Activated naive CD4-positive, alpha-beta T cell treated with anti-CD3 and anti-CD28 coated beads, Interleukin-2, amount 10 ng/mL, durations not matched to agents 7 days and 5 days (primary cell): ENCODE results near the gene GADD45G.
A peak's percentile ranks its signal among the peaks of the same experiment; 100 is the strongest.

Experiments
- CTCF ChIA-PET: fragments of 350-600 bp; sonication (Branson Sonifier 250); formaldehyde crosslinking; loops from one replicate; lab custom pipeline; 2021; ENCODE audit warnings: antibody characterized with exemption; lab: Charles Lee
- DNase-seq: peaks from one replicate; pipeline ENCODE4 v3.0.0-alpha.2; 2020
- H3K27ac Mint-ChIP-seq: one replicate; pipeline ENCODE4 v1.8.0; 2021; ENCODE audit warnings: mild to moderate bottlenecking, moderate library complexity, mixed read lengths
- H3K27me3 Mint-ChIP-seq: one replicate; pipeline ENCODE4 v1.8.0; 2021; ENCODE audit warnings: mild to moderate bottlenecking, mixed read lengths
- H3K36me3 Mint-ChIP-seq: one replicate; pipeline ENCODE4 v1.8.0; 2021; ENCODE audit warnings: mixed read lengths
- H3K4me1 Mint-ChIP-seq: one replicate; pipeline ENCODE4 v1.8.0; 2021; ENCODE audit warnings: mixed read lengths
- H3K4me3 Mint-ChIP-seq: one replicate; pipeline ENCODE4 v1.8.0; 2021; ENCODE audit warnings: mild to moderate bottlenecking, moderate library complexity, mixed read lengths
- H3K9me3 Mint-ChIP-seq: one replicate; pipeline ENCODE4 v1.8.0; 2021; ENCODE audit warnings: mixed read lengths

The GADD45G gene

DNA sequence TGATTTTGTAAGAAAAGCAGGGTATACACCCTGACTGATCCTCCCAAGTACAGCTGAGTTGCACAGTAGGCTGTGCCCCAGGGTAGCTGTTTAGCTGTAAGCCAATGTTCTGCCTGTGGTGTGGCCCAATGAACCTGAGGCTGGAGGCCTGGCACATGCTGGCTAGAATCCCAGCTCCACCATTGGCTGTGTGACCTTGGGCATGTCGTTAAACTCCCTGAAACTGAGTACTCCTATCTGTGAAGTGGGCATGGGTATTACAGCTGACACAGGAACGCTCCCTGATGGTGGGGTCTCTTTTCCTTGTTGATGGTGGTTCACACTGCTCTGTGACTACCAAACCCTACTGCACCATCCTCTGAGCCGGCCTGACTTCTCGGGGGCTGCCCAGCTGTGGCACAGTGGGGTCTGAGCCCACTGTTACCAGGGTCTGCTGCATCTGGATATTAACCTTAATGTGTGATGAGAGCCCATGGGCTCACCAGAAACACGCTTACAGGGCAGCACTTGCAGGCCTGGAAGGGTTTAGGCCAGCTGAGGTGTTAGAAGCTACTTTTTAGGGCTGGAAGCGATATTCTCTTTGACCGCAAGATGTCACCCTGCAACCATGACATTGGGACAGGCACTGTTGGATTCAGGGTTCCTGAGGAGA lies 7.0 kb upstream of the GADD45G start:
- H3K4me3 Mint-ChIP-seq: no peak overlapping the region
- CTCF ChIA-PET: interaction anchor here (0.6 to 4.1 kb wide), 45 partner anchors 9 to 1273 kb away, joined by 3 to 36 read pairs (median 4); no protein-coding TSS in a partner anchor
- no peaks in the 10 kb centered on the region for H3K36me3 Mint-ChIP-seq
- H3K9me3 Mint-ChIP-seq: no peaks in the 10 kb centered on the region
- H3K27me3 Mint-ChIP-seq: peaks cover 55% of the 10 kb centered on the region
- DNase-seq: peak; percentile 75
- no peak overlapping the region for H3K27ac Mint-ChIP-seq
- no peaks in the 10 kb centered on the region for H3K4me1 Mint-ChIP-seq

DNA sequence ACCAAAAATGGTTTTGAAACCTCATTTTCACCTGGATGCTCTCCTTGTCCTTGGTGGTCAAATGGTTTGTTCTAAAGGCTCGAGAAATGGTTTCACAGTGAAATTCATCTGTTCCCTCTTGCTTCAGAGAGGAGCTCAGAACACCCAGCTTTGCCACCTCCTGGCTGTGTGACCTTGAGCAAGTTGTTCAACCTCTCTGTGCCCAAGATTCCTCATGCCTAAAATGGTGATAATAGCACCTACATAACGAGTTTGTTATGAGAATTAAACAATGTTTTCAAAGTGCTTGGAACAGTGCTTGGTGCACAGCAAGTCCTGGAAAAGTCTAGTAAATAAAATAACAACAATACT lies 6.5 kb upstream of the GADD45G start:
- H3K27me3 Mint-ChIP-seq: peaks cover 55% of the 10 kb centered on the region

DNA sequence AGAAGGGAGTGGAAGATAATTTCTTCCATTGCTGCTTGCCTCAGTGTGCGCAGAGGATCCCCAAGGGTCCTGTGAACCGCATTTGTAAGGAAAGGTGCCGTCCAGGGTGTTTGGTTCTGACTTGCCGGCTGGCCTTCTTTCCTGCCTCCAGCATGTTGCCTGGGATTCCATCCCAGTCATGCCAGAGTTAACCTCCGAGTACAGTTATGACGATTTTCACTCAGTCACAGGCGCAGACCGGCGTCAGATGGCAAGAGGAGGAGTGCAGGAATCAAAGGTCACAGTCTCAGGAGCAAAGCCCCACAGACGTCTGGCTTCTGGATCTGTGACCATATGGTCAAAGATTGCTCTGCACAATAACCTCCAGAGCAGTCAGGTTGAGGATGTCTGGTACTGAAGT lies 5.9 kb upstream of the GADD45G start:
- Mint-ChIP-seq H3K9me3 (no peaks in the 10 kb centered on the region), H3K4me1 (peaks cover 10% of the 10 kb centered on the region), H3K27me3 (peaks cover 54% of the 10 kb centered on the region), H3K36me3 (no peaks in the 10 kb centered on the region), H3K27ac (no peak overlapping the region), H3K4me3 (no peak overlapping the region)
- DNase-seq: peak; percentile 12
- CTCF ChIA-PET: interaction anchor here (0.6 to 6.3 kb wide), 30 partner anchors 10 to 1272 kb away, joined by 3 to 171 read pairs (median 5); no protein-coding TSS in a partner anchor

More for the DNA sequence above, 6.5 kb upstream of the GADD45G start:
- peaks cover 4% of the 10 kb centered on the region for H3K4me1 Mint-ChIP-seq
- H3K36me3 Mint-ChIP-seq: no peaks in the 10 kb centered on the region
- no peak overlapping the region for H3K4me3 Mint-ChIP-seq
- no peaks in the 10 kb centered on the region for H3K9me3 Mint-ChIP-seq
- DNase-seq: no peak
- no peak overlapping the region for H3K27ac Mint-ChIP-seq
- CTCF ChIA-PET: interaction anchor here (0.6 to 4.1 kb wide), 39 partner anchors 10 to 1272 kb away, joined by 3 to 36 read pairs (median 4); no protein-coding TSS in a partner anchor

DNA sequence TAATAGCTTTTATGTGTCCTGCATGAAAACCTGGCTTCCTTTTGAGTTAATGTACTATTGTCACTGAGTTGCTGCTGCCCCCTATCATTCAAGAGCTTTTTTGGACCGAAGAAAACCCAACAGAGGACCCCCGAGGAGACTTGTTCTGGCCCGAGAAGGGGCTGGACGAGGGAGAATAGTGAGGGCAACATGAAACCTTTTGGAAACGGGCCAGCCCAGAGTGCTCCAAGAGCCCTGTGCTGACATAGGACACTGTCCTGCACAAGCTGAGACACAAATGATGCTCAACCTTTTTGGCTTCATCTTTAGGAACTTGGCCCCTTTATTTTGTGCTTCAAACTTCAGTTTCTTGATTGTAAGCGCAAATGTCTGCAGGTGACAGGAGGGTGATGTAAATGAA lies 4.0 kb upstream of the GADD45G start:
- no peak for DNase-seq
- H3K27me3 Mint-ChIP-seq: peaks cover 60% of the 10 kb centered on the region
- H3K4me1 Mint-ChIP-seq: peaks cover 25% of the 10 kb centered on the region
- CTCF ChIA-PET: interaction anchor here (0.7 to 6.3 kb wide), 14 partner anchors 8 to 505 kb away, joined by 3 to 171 read pairs (median 8); no protein-coding TSS in a partner anchor
- H3K36me3 Mint-ChIP-seq: no peaks in the 10 kb centered on the region
- H3K9me3 Mint-ChIP-seq: no peaks in the 10 kb centered on the region
- H3K4me3 Mint-ChIP-seq: no peak overlapping the region
- no peak overlapping the region for H3K27ac Mint-ChIP-seq

DNA sequence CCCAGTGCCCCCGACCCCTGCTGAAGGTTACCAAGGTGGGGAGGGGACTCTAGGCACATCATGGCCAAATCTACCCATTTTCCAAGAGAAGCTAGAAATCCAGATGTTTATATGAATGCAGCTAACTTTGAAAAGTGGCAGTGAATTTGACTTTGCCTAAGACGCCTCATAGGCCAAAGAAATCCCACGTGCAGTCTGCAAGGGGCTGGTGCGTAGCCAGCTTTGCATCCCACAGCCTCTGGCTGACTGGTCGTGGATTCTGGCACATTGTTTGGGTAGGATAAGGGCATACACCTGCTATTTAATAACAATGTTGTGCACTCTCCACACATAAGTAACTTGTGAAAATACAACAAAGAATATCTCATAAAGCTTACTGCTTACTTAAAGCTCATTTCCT lies 3.5 kb upstream of the GADD45G start:
- peak; percentile 3 for DNase-seq
- Mint-ChIP-seq H3K27ac (no peak overlapping the region), H3K9me3 (no peaks in the 10 kb centered on the region), H3K27me3 (peaks cover 65% of the 10 kb centered on the region), H3K36me3 (no peaks in the 10 kb centered on the region), H3K4me1 (peaks cover 28% of the 10 kb centered on the region), H3K4me3 (no peak overlapping the region)
- CTCF ChIA-PET: interaction anchor here (0.5 to 6.3 kb wide), 17 partner anchors 8 to 1154 kb away, joined by 3 to 171 read pairs (median 6); no protein-coding TSS in a partner anchor

DNA sequence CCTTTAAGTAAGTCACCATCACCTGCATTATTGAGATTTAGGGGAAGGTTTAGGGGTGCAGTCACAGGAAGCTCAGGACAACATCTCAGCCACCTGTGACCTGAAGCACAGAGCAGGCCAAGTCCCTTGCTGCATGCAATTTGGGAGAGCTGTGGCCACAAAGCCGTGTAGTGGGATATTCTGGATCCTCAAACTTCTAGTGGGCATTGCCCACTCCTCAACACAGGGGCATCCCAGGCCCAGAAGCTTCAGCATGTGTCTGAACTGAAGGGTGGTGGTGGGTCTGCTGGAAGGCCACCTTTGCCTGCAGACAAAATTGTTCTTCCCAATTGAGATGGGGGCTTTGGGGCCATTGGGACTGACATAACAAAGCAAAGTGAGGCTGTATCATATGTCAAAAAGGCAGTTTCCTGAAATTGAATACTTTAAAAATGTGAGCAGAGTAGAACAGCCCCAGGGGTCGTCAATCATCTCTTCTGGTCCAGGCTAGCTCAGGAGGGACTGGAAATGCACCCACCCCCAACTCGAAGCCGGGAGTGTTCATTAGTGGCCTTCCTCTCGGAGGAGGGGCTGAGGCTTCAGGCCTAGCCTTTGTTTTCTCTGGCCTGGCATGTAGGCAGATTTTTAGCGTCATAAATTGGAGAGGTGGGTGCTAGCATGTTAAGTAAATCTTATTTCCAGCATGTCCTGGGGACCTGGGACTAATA lies 2.8 kb upstream of the GADD45G start:
- Mint-ChIP-seq H3K27me3 (peaks cover 67% of the 10 kb centered on the region), H3K27ac (no peak overlapping the region), H3K9me3 (no peaks in the 10 kb centered on the region), H3K4me1 (peaks cover 35% of the 10 kb centered on the region), H3K4me3 (no peak overlapping the region), H3K36me3 (no peaks in the 10 kb centered on the region)
- CTCF ChIA-PET: interaction anchor here (0.5 to 6.3 kb wide), 26 partner anchors 9 to 1154 kb away, joined by 3 to 171 read pairs (median 6); no protein-coding TSS in a partner anchor
- DNase-seq: peak; percentile 14

DNA sequence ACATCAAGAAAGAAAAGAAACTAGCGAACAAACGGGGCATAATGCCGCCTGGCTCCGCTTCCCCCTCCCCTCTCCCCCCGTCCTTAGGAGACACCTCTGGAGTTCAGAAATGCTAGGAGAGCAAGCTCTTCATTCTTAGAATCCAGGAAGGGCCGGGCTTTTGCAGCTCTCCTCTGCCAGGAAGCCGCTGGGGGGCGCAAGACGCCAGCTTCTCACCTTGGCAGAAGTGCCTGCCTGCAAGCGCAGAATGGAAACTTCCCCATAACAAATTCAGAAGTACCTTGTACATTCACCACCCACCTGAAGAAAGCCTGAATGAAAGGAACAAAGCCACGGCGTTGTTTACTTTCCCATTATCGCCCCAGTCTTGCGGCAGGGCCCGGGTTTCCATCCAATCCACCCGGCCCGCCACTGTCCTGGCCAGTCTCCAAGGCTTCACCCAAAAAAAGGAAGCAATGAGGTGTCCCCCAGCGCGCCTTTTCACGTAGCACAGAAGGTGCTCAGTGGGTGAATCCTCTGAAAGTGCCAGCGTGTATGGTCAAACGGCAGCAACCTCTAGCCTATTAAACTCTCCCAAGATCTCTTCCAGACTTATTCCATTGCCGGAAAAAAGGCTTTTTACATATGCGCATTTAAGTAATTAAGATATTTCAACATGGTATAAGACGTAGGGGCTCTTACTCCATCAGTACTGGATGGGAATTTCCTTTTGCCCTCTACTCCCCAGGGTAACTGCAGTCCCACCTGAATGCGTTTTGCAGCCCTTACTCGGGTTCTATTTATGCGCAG lies 1.6 kb upstream of the GADD45G start:
- Mint-ChIP-seq H3K9me3 (no peaks in the 10 kb centered on the region), H3K27me3 (peaks cover 73% of the 10 kb centered on the region), H3K4me1 (peaks cover 39% of the 10 kb centered on the region), H3K4me3 (peak overlapping the region; percentile 69), H3K27ac (peak overlapping the region; percentile 34), H3K36me3 (no peaks in the 10 kb centered on the region)
- DNase-seq: peak; percentile 92
- CTCF ChIA-PET: interaction anchor here (0.6 to 6.3 kb wide), 60 partner anchors 10 to 632 kb away, joined by 3 to 171 read pairs (median 4); no protein-coding TSS in a partner anchor

DNA sequence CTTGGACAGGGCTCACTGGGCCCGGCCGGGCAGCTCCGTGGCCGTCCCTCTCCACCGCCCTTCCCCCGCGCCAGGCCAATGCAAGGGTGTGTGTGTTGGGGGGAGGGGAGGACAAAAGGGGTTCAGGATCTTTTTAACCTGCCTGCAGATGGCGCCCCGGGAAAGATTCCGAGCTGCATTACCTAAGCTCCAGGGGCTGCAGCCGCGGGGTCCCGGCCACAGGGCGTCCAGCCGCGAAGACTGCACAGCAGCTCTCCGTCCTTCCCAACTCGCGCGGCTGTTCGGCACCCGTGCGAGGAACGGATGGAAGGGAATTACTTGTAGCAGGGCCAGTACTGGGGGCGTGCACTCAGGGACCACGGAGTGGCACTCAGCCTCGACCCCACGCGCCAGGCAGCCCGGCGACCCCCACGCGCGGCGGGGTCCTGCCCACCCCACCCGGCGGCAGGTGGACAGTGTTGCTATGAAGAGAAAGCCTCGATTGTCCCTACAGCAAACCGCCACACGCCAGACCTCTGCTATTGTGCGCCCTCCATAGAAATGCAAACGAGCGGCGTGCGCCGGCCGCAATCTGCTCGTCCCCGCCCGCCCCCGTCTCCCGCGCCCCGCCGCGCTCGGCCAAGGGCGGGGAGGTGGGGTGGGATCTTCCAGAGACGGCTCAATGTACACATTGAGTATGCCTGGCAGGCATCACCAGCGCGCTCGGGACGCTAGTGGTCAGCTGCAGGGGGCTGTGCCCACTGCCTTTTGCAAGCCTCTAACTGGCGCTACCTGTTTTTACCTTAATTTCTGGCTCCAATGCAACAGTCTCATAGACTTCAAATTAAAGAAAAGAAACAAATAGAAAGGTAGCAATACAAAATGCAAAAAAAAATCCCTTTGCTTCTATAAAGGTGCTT lies 796 bp upstream of the GADD45G start:
- Mint-ChIP-seq H3K27ac (peak overlapping the region; percentile 74), H3K4me3 (peak overlapping the region; percentile 80), H3K27me3 (peaks cover 76% of the 10 kb centered on the region), H3K4me1 (peaks cover 39% of the 10 kb centered on the region), H3K36me3 (no peaks in the 10 kb centered on the region), H3K9me3 (no peaks in the 10 kb centered on the region)
- DNase-seq: peak; percentile 68
- CTCF ChIA-PET: interaction anchor here (0.6 to 6.3 kb wide), 36 partner anchors 10 to 502 kb away, joined by 3 to 171 read pairs (median 6); no protein-coding TSS in a partner anchor

DNA sequence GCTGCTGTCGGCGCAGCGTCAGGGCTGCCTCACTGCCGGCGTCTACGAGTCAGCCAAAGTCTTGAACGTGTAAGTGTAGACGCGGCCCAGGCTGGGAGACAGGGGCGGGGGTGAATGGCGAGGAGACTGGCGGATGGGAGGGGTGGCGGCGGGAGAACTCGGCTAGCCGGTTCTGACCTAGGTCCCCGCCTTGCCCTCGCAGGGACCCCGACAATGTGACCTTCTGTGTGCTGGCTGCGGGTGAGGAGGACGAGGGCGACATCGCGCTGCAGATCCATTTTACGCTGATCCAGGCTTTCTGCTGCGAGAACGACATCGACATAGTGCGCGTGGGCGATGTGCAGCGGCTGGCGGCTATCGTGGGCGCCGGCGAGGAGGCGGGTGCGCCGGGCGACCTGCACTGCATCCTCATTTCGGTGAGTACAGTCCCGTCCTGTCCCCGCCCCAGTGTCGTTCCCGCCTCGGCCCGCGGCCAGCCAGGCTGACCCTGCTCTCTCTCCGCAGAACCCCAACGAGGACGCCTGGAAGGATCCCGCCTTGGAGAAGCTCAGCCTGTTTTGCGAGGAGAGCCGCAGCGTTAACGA lies 745 bp downstream of the GADD45G start:
- DNase-seq: peak; percentile 74
- Mint-ChIP-seq H3K4me3 (peak overlapping the region; percentile 80), H3K36me3 (no peaks in the 10 kb centered on the region), H3K27me3 (peaks cover 81% of the 10 kb centered on the region), H3K27ac (peak overlapping the region; percentile 79), H3K9me3 (no peaks in the 10 kb centered on the region), H3K4me1 (peaks cover 39% of the 10 kb centered on the region)
- CTCF ChIA-PET: interaction anchor here (1.6 to 6.3 kb wide), 5 partner anchors 133 to 496 kb away, joined by 4 to 171 read pairs (median 12); no protein-coding TSS in a partner anchor

DNA sequence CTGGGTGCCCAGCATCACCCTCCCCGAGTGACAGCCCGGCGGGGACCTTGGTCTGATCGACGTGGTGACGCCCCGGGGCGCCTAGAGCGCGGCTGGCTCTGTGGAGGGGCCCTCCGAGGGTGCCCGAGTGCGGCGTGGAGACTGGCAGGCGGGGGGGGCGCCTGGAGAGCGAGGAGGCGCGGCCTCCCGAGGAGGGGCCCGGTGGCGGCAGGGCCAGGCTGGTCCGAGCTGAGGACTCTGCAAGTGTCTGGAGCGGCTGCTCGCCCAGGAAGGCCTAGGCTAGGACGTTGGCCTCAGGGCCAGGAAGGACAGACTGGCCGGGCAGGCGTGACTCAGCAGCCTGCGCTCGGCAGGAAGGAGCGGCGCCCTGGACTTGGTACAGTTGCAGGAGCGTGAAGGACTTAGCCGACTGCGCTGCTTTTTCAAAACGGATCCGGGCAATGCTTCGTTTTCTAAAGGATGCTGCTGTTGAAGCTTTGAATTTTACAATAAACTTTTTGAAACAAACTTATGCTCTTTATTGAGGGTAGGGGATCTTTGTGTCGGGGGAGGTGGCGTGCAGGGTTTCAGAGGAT lies 1.3 kb downstream of the GADD45G start:
- Mint-ChIP-seq H3K4me3 (peak overlapping the region; percentile 80), H3K4me1 (peaks cover 39% of the 10 kb centered on the region), H3K27ac (peak overlapping the region; percentile 28), H3K36me3 (no peaks in the 10 kb centered on the region), H3K9me3 (no peaks in the 10 kb centered on the region), H3K27me3 (peaks cover 81% of the 10 kb centered on the region)
- CTCF ChIA-PET: interaction anchor here (1.6 to 3.4 kb wide), 4 partner anchors 55 to 491 kb away, joined by 3 to 12 read pairs (median 5); no protein-coding TSS in a partner anchor
- peak; percentile 60 for DNase-seq

DNA sequence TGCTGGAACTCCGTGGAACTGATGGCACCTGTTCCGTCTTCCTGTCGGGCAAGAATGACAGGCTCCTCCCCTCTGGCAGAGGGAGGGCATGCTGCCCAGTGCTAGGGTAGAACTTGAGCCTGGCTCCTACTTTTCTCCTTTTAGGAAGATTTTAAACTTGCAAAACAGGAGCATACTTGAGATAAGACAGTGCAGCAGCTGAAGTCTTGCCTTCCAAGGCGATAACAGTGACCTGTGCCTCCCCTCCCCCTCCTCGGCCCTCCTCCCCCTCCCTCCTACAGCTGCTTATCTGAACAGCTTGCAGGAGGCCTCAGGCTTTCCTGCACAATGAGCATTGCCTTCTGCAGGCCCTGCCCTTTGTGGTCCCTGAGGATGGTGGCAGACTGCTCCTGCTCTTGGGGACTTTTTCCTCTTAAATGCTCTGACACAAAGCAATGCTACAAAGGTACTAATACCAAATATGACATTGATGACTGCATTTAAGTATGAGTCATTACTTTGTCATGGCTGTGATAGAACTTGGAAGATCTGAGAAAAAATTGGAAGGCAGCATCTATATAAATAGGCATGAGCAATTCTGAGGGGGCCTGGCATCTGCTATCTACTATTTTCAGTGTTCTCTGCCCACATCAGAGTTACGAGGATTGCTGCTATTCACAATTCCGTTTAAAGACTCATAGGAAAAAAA lies 2.0 kb downstream of the GADD45G start:
- H3K4me3 Mint-ChIP-seq: peak overlapping the region; percentile 80
- DNase-seq: peak; percentile 39
- H3K27me3 Mint-ChIP-seq: peaks cover 84% of the 10 kb centered on the region
- CTCF ChIA-PET: interaction anchor here (1.6 to 2.0 kb wide), 4 partner anchors 54 to 496 kb away, joined by 3 to 6 read pairs (median 4); no protein-coding TSS in a partner anchor
- no peaks in the 10 kb centered on the region for H3K36me3 Mint-ChIP-seq
- peaks cover 39% of the 10 kb centered on the region for H3K4me1 Mint-ChIP-seq
- no peaks in the 10 kb centered on the region for H3K9me3 Mint-ChIP-seq
- H3K27ac Mint-ChIP-seq: peak overlapping the region; percentile 28
